RPMI7951 (cell line): ENCODE measurements around the gene KLHDC1. TPM values are rescaled to one million over a fixed set of nuclear protein-coding genes. Genes with fewer than 3 reads are reported as not detected.
"Not testable (repeated sequence)": the region's sequence is repeated elsewhere in the genome, so short reads cannot be mapped to it uniquely, and the experiment has no call there.

Experiments
- DNase-seq: peaks from one replicate; pipeline ENCODE4 v3.0.0-alpha.2; 2012; ENCODE audit warnings: low read depth
- total RNA-seq: library from RNA; depleted of rRNA; stranded (reverse); fragments of >200 nt; shearing (Covaris generic); gene quantifications from 2 replicates; pipeline ENCODE4 v1.2.3, GENCODE V29; 2014

Gene KLHDC1
- total RNA-seq, 1 experiment from 2014 or later: 1.6 TPM

GRCh38 chr14:49721733-49722435 is 29.0 kb downstream of the KLHDC1 start:
- not testable (repeated sequence) for DNase-seq

- DNase-seq: no peak
These were observed 34.3 kb downstream of the KLHDC1 start for GRCh38 chr14:49727171-49727570.

- DNase-seq: no peak
These were observed 40.0 kb downstream of the KLHDC1 start for GRCh38 chr14:49732896-49733295.

- no peak for DNase-seq
These were observed 40.9 kb downstream of the KLHDC1 start for GRCh38 chr14:49733836-49734235.

GRCh38 chr14:49735669-49736068 is 42.7 kb downstream of the KLHDC1 start:
- not testable (repeated sequence) for DNase-seq

GRCh38 chr14:49745191-49745590 is 52.3 kb downstream of the KLHDC1 start:
- DNase-seq: no peak

GRCh38 chr14:49746476-49746875 is 53.6 kb downstream of the KLHDC1 start:
- DNase-seq: not testable (repeated sequence)

- no peak for DNase-seq
These were observed 61.7 kb downstream of the KLHDC1 start for GRCh38 chr14:49754570-49755097.

GRCh38 chr14:49755378-49755777 is 62.5 kb downstream of the KLHDC1 start:
- no peak for DNase-seq

- DNase-seq: no peak
These were observed 69.1 kb downstream of the KLHDC1 start for GRCh38 chr14:49761839-49762551.

GRCh38 chr14:49766839-49767238 is 73.9 kb downstream of the KLHDC1 start:
- peak; percentile 30 for DNase-seq

GRCh38 chr14:49767270-49767570 is 74.3 kb downstream of the KLHDC1 start:
- DNase-seq: no peak

- DNase-seq: peak; percentile 87
These were observed 74.8 kb downstream of the KLHDC1 start, which contains the start of gene KLHDC2 for GRCh38 chr14:49767571-49768300. TSS of gene KLHDC2 (plus strand) at chr14:49768153. CDS start at chr14:49768469, 316 bp downstream.

- DNase-seq: peak; percentile 70
These were observed 75.6 kb downstream of the KLHDC1 start for GRCh38 chr14:49768301-49769121.

- DNase-seq: peak; percentile 53
These were observed 76.3 kb downstream of the KLHDC1 start for GRCh38 chr14:49769171-49769570.

- DNase-seq: peak; percentile 10
These were observed 76.8 kb downstream of the KLHDC1 start for GRCh38 chr14:49769581-49770211.

- DNase-seq: peak; percentile 31
These were observed 77.4 kb downstream of the KLHDC1 start for GRCh38 chr14:49770212-49770817.

- DNase-seq: not testable (repeated sequence)
These were observed 78.8 kb downstream of the KLHDC1 start for GRCh38 chr14:49771691-49772090.

- DNase-seq: no peak
These were observed 81.2 kb downstream of the KLHDC1 start for GRCh38 chr14:49774106-49774505.

GRCh38 chr14:49778421-49778820 is 85.5 kb downstream of the KLHDC1 start:
- DNase-seq: no peak

GRCh38 chr14:49781040-49781439 is 88.1 kb downstream of the KLHDC1 start:
- not testable (repeated sequence) for DNase-seq
